ENCODE results near the gene PFKFB2.

GRCh38 chr1:207089627-207090355, 36.7 kb downstream of the PFKFB2 start:
- TF ChIP-seq CTCF (IDR thresholded peaks at IDR 0.05) (no peak), EZH2 (IDR thresholded peaks at IDR 0.05; ENCODE audit: borderline replicate concordance, insufficient read depth, low read depth, low read length, poor library complexity, severe bottlenecking) (no peak)

Measured in B cell (primary cell).